HG03457 (cell line): ENCODE measurements around the gene CA9.

Experiments used
- ATAC-seq: cut with Tn5 transposase; IDR thresholded peaks from one replicate; pipeline ENCODE4 v1.9.1; 2021; ENCODE audit warnings: moderate number of reproducible peaks; ENCODE audit not compliant: unreplicated experiment

The CA9 gene

DNA sequence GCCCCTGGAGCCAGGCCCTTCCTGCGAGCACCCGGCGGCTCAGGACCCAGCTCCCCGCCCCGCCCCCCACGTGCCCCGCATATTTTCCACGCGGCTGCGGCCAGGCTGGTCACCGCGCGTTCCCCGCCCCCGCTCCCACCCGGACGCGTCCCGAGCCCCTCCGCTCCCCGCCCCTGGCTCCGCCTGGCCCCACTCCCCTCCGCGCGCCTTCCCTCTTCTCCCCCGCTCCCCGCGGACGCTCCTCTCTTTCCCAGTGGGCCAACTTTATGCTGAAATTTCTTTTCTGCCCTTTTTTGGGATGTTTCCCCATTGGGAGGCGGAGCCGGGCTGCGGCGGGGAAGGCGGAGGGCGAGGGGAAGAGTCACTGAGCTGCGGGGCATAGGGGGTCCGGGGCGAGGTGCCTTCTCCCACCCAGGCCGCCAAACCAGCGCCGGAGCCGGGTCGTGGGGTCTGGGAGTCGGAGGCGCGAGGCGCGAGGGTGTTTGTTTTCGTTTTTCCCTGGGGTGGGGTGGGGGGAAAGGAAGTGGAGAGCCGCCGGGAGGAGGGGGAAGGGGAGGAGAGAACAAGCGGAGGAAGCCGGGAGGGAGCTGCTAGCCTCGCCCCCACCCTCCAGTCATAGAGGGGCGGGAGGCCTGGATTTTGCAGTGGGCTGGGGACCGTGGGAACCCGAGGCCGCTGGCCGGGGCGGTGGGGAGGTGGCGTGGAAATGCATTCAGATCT, 17.0 kb downstream of the CA9 start:
- no peak for ATAC-seq

DNA sequence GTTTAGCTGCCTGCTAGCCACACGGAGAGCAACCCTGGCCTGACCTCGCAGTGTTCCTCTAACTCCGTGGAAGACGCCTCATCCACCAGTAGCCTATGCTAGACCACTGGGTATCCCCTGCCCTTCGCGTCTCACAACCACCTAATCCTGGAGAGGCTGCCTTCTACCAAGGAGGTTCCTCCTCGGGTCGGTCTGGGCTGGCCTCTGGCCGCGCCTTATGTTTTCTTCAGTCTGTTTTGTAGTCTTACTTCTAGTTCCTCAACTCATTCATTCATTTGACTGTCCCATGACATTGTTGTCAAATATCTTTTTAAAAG, 17.6 kb downstream of the CA9 start:
- no peak for ATAC-seq

DNA sequence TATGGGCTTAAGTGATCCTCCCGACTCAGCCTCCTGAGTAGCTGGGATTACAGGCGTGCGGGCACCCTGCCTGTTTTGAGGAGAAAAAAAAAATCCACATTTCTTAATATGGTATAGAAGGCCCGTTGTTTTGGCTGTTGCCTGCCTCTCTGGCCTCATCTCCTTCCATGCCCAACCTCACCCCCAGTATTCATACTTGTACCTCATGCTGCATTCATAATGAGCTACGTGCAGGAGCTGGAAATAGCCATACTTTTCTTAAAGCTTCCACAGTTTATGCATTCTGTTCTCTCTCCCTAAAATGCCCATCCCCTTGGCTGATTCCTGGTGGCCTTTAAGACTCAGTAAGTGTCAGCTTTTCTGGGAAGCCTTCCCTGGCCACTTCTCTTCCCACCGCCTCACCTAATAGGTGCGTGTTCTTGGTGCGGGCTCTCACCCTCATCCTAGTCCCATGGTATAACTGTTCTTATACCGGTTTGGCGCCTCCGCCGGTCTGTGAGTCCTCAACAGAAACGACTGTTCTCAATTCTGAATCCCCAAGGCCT, 18.1 kb downstream of the CA9 start:
- ATAC-seq = no peak

DNA sequence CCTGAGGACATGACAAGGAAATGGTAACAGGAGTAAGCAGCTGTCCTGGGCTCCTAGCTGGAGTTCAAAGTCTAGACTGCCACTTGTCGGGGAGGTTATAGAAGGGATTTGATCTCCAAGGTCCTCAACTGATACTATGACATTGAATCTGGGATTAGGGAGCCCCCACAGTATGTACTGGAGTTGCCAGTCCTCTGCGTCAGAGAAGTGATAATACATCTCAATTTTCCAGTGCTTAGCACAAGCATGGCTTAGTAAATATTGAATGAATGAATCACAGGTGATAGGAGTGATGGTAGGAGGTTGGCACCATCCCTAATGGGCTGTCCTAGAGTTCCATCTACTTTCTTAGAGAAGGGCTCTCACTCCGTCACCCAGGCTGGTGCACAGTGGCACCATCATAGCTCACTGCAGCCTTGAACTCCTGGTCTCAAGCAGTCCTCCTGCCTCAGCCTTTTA, 22.2 kb downstream of the CA9 start:
- ATAC-seq = no peak

DNA sequence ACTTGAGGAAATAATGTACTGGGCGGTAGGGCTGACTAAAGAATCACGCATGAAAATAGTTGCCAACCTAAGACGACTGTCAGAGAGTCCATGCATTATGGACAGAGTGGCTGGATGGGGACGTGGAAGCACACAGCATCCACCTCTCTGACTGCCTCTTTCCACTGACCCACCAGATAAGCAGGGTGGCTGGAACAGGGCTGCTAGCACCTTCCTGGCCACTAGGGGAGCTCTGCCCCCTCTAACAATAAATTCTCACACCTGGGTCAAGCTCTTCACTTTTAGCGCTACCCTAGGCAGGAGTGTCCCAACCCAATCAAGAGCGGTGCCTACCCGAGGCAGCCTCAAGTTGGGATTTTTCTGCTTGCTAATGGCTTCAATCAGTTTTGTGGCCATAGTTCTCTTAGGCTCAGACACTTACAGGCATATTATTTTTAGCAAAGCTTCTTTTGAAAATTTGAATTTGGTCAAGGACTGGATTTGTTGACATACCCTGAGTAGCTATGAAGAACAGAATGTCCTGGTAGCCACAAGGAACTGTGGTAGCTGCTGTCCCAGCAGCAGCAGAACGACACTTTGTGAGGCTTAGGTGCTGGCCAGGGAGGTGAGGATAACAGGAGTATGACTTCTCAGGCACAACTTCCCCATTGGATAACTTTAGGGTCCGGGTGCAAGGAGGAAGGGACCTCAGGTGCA, 22.9 kb downstream of the CA9 start:
- ATAC-seq = no peak

DNA sequence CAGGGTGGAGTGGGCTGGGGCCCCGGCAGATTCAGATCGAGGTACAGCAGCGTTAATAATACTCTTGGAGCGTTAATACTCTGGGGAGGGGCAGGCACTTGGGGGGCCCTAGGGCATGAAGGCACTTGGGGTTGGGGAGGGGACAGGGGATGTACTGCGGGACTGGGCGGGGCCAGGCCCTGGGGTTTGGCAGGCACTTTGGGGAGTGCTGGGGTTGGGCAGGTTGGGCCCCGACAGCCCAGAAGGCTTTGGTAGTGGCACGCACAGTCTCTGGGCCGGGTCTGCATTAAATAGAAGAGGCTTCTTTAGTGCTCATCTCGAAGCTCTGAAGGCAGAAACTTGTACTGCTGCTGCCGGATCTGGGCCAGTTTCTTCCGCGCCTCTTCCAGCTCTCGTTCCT, 23.8 kb downstream of the CA9 start:
- no peak for ATAC-seq

DNA sequence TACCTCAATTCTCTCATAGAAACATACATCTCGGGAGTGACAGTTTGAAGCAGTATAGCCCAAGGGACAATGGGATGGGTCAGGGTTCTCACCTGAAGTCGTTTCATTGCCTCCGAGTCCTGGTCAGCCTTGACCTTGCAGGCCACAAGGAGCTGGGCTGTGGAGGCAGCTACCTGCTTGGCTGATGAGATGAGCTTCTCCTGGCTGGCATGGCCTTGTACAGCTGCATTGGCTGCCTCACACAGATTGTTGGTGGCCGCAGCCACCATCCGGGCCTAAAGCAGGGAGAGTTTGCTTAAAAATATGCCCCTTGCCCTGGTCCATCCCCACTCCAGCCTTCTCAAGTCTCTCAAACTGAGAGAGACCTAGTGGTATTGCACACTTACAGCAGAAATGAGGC, 24.5 kb downstream of the CA9 start:
- ATAC-seq = no peak

DNA sequence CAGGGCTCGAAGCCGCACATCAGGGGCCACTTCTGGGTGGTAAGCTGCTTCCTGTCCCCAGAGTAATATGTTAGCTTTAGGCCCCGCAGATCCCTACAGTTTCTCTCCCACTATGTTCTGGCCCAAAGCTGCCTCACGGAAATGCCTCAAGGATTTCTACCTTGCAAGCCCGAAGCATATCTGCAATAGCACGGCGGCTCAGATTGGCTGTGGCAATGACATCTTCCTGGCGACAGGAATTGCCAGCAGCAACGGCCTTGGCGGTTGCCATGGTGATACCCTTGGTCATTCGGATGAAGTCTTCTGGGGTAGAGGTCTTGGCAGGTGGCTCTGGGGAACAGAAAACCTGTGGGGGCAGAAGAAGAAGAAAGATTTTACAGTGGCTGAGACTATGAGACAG, 26.3 kb downstream of the CA9 start:
- ATAC-seq = no peak

DNA sequence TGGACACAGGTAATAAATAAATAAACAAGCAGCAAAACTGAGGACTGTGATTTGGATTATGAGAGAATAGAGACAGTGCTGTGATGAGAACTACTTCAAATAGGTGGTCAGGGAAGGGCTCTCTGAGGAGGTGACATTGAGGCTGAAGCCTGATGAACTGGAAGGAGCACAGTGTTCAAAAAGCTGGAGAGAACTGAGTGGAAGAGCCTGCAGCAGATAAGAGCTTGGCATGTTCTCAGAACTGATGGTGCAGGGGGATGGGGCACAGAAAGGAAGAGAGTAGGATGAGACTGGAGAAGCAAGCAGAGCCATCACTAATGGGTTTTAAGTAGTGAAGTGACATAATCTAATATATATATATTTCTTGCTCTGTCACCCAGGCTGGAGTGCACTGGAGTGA, 27.2 kb downstream of the CA9 start:
- no peak for ATAC-seq

DNA sequence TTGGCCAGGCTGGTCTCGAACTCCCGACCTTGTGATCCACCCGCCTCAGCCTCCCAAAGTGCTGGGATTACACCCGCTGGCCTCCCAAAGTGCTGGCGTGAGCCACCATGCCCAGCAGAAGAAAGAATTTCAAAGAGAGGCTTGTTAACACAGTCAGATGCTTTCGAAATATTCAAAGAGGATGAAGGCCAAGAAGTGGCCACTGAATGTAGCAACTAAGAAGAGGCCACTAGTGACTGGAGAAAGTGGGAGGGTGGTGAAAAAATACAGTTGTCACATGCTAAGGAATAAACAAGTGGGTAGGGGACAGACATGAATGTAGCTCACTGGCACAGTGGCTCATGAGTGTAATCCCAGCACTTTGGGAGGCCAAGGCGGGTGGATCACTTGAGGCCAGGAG, 29.0 kb downstream of the CA9 start:
- no peak for ATAC-seq

DNA sequence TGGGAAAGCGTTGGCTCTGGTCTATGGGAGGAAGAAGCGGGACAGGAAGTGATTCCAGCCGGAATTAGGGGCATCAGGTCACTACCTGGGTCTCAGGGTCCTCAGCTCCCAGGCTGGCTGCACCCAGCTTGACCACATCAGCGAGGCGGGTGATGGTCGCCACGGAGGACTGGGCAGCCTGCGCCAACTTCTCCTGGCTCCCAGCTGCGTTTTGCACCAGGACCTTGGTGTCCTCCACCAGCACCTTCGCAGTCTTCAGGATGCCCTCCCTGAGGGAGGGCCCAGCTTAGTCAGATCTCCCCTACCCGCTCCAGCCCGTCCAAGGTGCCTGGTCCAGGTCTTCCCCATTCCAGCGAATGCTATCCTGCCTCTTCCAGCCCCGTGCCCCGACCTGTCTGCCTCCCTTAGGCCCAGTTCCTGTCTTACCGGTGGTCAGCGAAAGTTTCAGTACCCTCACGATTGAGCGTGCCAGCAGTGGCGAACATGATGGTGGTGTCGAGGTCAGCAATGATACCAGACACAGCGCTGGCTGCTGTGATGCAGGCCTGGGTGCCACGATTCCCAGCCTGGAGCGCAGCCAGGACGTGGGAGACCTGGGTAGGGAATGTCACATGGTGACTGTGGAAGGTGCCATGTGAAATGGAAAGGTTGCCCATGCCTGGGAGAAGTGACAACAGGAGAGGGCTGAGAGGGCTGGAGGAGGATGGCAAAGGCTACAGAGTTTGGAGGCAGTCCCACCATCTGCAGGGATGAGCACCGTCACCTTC, 30.4 kb downstream of the CA9 start:
- ATAC-seq = no peak

DNA sequence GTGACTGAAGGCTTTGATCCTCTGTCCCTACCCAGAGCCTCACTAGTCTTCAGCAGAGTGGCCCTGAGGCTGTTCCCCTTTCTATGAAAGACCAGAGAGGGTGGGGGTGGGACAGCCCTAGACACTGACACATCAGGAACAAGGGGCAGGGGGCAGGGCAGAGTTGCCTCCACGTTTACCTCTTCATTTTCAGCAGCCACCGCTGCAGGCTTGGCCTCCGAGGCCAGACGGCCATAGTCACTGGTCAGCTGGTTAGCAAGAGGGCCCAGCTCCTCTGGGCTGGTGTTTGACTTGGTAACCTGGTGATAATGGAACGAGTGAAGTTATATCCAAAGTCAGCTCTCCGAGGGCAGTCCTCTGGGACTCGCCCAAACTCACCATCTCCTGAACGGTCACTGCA, 31.6 kb downstream of the CA9 start:
- ATAC-seq = no peak

DNA sequence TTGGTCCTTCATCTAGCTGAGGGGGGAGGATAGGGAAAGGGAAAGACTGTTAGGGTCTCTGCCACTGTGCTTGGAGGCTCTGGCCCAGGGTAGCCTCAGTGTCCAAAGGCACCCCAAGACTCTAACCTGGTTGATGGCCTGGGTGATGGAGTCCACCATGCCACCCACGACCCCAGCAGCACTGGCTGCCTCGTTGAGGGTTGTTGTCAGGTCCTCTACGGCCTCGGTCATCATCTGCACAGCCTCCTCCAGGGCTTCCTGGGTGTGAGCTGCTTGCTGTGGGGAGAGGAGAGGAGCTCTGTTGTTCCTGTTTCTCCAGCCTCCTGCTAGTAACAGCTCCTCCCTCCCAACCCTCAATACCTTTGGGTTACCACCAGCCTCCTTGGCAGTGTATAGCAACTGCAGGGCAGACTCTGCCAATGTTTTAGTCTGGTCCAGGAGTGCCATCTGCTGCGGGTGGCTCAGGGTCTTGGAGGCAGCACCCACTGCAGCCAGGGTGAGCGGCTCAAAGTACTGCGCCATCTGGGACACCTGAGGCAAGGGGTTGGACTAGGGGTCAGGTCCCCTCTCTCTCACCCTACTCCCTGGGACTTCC, 32.2 kb downstream of the CA9 start:
- ATAC-seq = no peak

DNA sequence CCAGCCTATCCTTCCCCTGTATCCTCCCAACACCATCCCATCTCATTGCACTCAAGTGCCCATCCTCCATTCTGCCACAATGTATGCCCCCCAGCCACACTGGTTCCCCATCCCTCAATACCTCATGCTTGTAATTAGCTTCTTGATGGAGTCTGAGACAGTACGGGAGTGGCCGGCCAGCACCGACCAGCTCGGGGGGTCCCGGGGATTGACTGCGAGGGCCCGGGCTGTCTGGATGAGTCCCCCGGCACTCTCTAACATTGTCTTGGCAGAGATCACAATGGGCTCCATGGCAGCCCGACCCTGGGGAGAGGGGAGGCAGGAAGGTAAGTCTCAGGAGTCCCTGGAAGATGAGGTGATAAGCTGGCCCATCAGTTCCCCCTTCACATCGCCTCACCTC, 33.2 kb downstream of the CA9 start:
- no peak for ATAC-seq

DNA sequence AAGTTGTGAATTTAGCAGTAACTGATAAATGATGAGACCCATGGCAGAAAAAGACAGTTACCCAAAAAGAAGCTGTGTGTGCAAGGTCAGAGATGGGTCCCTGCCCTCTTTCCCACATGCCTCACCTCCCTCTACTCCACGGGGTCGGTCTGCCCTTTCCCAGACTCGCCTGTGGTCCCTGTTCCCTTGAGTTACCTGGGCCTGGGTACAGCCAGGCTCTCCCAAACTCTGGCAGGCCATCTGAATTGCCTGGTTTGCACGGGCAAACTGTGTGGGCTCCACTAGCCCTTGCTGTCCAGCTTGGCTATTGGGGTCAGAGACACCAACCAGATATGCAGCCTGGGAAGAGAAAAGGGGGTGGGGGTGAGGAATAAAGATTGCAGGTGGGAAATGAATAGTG, 34.4 kb downstream of the CA9 start:
- ATAC-seq = no peak

DNA sequence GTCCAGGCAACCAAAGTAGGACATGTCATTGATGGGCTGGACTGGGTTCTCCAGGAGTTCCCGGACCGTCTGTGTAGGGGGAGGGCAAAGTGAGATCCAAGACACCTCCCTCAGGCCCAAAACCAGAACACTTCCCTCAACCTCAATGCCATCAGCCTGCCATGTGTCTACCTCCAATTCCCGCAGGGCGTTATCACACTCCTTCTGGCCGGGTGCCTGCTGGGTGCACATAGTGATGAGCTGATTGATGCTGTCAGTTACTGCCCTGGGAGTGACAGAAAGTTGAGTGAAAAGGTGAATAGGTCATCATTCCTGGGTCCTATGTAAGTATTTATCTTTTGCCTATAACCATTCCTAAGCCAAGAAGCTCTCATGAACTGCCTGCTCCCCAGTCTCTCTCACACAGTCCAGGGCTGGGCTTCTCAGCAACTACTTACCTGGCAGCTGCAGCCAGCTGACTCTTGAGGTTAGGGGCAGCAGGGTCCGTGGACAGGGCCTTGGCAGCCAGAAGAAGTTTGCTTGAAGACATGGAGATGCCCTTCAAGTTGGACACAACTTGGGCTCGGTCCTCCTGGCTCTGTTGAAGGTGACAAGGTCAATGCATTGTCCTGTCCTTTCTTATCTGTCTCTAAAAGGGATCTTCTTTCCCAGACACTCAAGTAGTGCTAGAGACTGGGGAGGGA, 37.2 kb downstream of the CA9 start:
- no peak for ATAC-seq

DNA sequence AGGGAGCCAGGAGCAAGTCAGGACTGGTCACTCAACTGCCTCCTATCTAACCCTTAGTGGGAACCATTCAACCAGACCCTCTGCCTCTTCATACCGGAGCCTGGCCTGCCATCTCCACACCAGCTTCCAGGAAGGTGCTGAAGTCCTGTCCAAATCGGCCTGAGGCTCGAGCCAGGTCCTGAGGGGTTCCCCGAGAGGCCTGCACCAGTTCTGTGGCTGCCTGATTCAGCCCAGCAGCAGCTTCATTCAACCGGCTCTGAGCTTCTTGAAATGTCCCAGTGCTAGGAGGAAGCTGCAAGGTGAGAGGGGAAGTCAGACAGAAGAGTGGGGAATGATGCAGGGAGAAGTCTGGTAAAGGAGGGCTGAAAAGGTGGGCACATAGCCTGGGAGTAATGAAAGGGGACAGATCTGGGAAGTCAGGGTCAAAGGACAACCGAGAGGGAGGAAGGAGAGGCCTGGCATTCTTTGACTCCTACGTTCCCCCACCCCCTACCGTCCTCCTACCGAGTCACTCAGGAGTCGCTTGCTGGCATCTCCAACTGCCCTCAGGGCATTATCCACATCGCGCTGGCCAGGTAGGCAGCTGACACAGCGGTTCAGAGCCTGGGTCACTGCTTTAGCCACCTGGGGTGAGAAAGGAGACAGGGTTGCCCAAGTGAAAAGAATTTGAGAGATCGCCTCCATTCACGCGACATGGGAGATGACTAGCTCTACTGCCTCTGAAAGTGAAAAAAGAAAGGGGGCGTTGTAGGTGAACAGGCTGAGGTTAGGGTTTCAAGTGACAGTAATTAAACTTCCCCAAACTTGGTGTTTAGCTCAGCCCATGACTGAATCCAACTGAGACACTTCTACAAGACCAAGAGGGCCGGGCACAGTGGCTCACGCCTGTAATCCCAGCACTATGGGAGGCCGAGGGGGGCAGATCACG, 38.0 kb downstream of the CA9 start:
- ATAC-seq = no peak

DNA sequence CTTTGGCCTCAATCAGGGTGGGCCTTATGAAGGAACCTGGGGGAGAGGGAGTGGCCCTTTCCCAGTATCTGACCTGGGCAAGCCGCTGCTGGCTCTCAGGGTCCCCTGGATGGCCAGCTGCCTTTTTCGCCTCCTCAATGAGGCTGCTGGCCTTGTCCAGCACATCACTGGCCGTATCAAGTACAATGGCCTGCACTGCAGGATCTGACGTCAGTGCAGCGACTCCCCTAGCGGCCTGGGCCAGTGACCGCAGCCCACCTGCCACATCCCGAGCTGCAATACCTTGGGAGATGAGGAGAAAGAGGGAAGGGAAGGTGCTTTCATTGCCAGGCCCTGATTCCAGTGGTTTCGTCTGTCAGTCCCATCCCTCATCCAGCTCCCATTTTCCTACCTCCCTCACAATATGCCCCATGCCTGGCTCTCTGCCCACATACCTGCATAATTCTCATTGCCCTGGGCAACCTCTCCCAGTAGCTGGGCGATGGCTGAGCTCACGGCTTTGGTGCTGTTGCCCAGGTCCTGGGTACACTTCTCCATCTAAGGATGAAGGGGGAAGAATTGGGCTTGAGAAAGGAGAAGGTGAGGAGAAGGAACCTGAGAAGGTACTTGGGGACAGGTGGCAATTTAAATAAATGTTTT, 39.2 kb downstream of the CA9 start:
- no peak for ATAC-seq

DNA sequence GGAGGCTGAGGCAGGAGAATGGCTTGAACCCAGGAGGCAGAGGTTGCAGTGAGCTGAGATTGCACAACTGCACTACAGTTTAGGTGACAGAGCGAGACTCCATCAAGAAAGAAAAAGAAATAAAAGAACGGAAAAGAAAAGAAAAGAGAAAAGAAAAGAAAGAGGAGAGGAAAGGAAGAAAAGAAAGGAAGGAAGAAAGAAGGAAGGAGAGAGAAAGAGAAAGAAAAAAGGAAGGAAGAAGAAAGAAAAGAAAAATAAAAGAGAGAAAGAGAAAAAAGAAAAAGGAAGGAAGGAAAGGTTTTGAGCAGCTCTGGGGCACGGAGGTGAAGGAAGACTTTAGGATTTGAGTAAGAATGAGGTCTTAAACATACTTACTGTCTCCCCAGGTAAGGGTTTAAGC, 39.9 kb downstream of the CA9 start:
- no peak for ATAC-seq
